Bronchial epithelial cell (primary cell): ENCODE results near the gene AP3S2. TPM values are rescaled to one million over a fixed set of nuclear protein-coding genes. Genes with fewer than 3 reads are reported as not detected.

Experiments
- DNase-seq: peaks from one replicate; pipeline ENCODE4 v3.0.0-alpha.2; 2010; ENCODE audit warnings: low read depth
- FAIRE-seq: peaks from 2 replicates; lab custom pipeline; 2011; peaks lifted over from hg19 to GRCh38; lab: Jason Lieb, UNC
- H3K27me3 ChIP-seq: 2 replicates; pipeline ENCODE4 v1.5.1; 2011; ENCODE audit warnings: low read length; ENCODE audit not compliant: control insufficient read depth, insufficient read depth
- H3K36me3 ChIP-seq: 2 replicates; pipeline ENCODE4 v1.5.1; 2011; ENCODE audit warnings: low read length; ENCODE audit not compliant: control insufficient read depth, insufficient read depth
- H3K4me3 ChIP-seq: 2 replicates; pipeline ENCODE4 v1.5.1; 2011; ENCODE audit warnings: mild to moderate bottlenecking, low read depth, low read length, control low read depth
- CTCF ChIP-seq: IDR thresholded peaks from 2 replicates; pipeline ENCODE4 v1.5.1; 2011; ENCODE audit warnings: mild to moderate bottlenecking, moderate library complexity, low read length, control low read depth, inconsistent platforms; ENCODE audit not compliant: insufficient read depth, severe bottlenecking
- total RNA-seq: library from RNA; depleted of rRNA; stranded (reverse); fragments of >200 nt; gene quantifications from 2 replicates; pipeline ENCODE4 v1.2.1, GENCODE V29; 2014

The AP3S2 gene
- total RNA-seq, 1 donor from 2014 or later, result 51.3 TPM

- FAIRE-seq, result no peak
- TF ChIP-seq CTCF, result no peak
Measured at GRCh38 chr15:89936051-89936785, 42.4 kb upstream of the AP3S2 start.

GRCh38 chr15:89932880-89933279, 39.1 kb upstream of the AP3S2 start:
- no peak for TF ChIP-seq CTCF
- DNase-seq (no peak), FAIRE-seq (no peak)
- no peaks in the 10 kb centered on the region for H3K36me3 ChIP-seq
- no peaks in the 10 kb centered on the region for H3K27me3 ChIP-seq
- H3K4me3 ChIP-seq, result no peak overlapping the region

More at GRCh38 chr15:89936051-89936785, 42.4 kb upstream of the AP3S2 start:
- Histone ChIP-seq H3K4me3 (no peak overlapping the region), H3K27me3 (no peaks in the 10 kb centered on the region), H3K36me3 (no peaks in the 10 kb centered on the region)
- no peak for DNase-seq

GRCh38 chr15:89928421-89928820, 34.6 kb upstream of the AP3S2 start:
- Histone ChIP-seq H3K27me3 (no peaks in the 10 kb centered on the region), H3K4me3 (no peak overlapping the region), H3K36me3 (no peaks in the 10 kb centered on the region)
- TF ChIP-seq CTCF, result no peak
- DNase-seq, result no peak
- no peak for FAIRE-seq

- no peak for TF ChIP-seq CTCF
- Histone ChIP-seq H3K36me3 (no peaks in the 10 kb centered on the region), H3K27me3 (no peaks in the 10 kb centered on the region), H3K4me3 (no peak overlapping the region)
- DNase-seq (no peak), FAIRE-seq (no peak)
Measured at GRCh38 chr15:89926158-89926557, 32.4 kb upstream of the AP3S2 start.

- H3K36me3 ChIP-seq, result no peaks in the 10 kb centered on the region
- FAIRE-seq (no peak), DNase-seq (peak; percentile 84)
- no peaks in the 10 kb centered on the region for H3K27me3 ChIP-seq
- TF ChIP-seq CTCF, result no peak
- no peak overlapping the region for H3K4me3 ChIP-seq
Measured at GRCh38 chr15:89917442-89918101, 23.8 kb upstream of the AP3S2 start.

GRCh38 chr15:89916660-89917059, 22.9 kb upstream of the AP3S2 start:
- FAIRE-seq (no peak), DNase-seq (no peak)
- H3K4me3 ChIP-seq, result no peak overlapping the region
- no peaks in the 10 kb centered on the region for H3K27me3 ChIP-seq
- no peak for TF ChIP-seq CTCF
- H3K36me3 ChIP-seq, result no peaks in the 10 kb centered on the region
